ENCODE data around the gene ZBTB48. TPM values are rescaled to one million over a fixed set of nuclear protein-coding genes. Genes with fewer than 3 reads are reported as not detected.

The ZBTB48 gene
- total RNA-seq, 1 donor from 2014 or later: 106 TPM

DNA sequence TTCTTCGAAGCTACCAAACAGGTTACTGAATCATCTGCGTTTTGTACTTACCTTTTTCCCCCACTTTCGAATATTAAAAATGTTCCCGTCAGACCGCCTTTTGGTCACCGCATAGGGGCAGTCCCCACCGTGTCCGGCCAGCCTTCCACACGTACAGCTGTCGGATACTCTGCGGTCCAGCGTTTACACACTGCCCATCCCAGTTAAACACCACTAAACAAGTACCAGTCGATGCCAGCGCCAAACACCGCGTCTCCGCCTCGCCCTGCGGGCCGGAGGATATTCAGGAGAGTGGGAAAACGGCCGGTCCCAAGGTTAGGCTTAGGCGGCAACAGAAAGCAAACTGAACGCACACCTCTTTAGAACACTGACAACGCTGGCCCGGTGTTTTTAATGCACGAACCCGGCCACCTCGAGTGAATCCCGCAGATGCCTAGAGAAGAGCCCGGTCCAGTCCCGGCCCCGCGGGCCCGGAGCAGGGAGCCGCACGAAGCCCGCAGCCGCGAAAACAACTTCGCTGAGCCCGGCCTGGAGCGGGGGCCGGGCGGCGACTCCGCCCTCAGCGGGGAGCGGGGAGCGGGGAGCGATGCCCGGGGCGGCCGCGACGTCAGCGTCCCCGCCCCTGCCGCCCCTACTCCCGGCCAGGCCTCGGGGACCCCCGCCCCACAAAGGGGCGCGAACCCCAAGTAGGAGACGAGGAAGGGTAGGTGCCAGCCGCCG, 33.0 kb downstream of the ZBTB48 start:
- peak overlapping the region; percentile 94 to 98 for H3K27ac ChIP-seq
- DNase-seq (ENCODE audit: low spot score in 2 of 2): no peak
- no peaks in the 10 kb centered on the region for H3K27me3 ChIP-seq
- no peaks in the 10 kb centered on the region for H3K9me3 ChIP-seq
- H3K4me3 ChIP-seq: peak overlapping the region; percentile 83 to 100
- TF ChIP-seq, protein P1, sequence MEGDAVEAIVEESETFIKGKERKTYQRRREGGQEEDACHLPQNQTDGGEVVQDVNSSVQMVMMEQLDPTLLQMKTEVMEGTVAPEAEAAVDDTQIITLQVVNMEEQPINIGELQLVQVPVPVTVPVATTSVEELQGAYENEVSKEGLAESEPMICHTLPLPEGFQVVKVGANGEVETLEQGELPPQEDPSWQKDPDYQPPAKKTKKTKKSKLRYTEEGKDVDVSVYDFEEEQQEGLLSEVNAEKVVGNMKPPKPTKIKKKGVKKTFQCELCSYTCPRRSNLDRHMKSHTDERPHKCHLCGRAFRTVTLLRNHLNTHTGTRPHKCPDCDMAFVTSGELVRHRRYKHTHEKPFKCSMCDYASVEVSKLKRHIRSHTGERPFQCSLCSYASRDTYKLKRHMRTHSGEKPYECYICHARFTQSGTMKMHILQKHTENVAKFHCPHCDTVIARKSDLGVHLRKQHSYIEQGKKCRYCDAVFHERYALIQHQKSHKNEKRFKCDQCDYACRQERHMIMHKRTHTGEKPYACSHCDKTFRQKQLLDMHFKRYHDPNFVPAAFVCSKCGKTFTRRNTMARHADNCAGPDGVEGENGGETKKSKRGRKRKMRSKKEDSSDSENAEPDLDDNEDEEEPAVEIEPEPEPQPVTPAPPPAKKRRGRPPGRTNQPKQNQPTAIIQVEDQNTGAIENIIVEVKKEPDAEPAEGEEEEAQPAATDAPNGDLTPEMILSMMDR (IDR thresholded peaks at IDR 0.05): peak in 1 of 3 experiments; percentile 28
- H3K36me3 ChIP-seq: peaks cover 0 to 3% of the 10 kb centered on the region in 2 donors
- intact Hi-C loops (cut with DNase I): loop anchor here (1.0 kb wide), 3 partner anchors 8 to 34 kb away; partner anchors contain the start of gene ZBTB48
- H3K4me1 ChIP-seq: peaks cover 4 to 29% of the 10 kb centered on the region in 2 donors

DNA sequence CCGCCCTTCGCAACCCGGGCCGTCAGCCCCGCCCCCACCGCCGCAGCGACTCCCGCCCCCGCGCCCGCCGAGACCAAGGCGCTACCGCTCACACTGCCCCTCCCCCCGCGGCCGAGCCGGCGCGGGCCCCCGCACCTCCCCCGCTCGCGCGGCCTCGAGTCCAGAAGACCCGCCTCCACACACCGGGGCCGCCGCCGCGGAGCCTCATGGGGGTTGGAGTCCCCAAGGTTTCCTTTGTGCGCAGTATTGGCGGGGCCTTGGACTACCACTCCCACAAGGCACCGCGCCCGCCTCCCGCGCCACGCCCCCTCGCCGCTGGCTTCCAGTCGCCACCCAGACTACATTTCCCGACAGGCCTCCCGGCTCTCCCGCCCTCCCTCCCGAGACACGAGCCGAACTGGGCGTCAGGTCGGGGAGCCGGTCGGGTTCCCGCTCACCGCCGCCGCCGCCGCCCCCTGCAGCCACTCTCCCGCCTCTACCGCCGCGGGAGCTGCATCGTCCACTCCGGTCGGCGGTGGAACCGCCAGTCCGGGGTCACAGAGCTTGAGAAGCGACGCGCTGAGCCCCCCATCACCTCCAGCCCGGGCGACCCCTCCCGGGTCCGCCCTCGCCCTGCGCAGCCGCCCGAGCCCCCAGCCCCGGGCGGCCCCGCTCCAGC, 33.7 kb downstream of the ZBTB48 start, which contains the start of gene PHF13:
TSS of gene PHF13 (plus strand) at position 371 of the 658 bp plus-strand sequence. CDS start 336 bp downstream, outside the sequence.
- Histone ChIP-seq H3K36me3 (peaks cover 0 to 6% of the 10 kb centered on the region in 2 donors), H3K27me3 (no peaks in the 10 kb centered on the region), H3K4me3 (peak within 1 kb of the TSS; percentile 94 to 100), H3K9me3 (no peaks in the 10 kb centered on the region), H3K27ac (peak within 1 kb of the TSS; percentile 97 to 98), H3K4me1 (peaks cover 4 to 29% of the 10 kb centered on the region in 2 donors)
- TF ChIP-seq, protein P1 (IDR thresholded peaks at IDR 0.05): no peak
- DNase-seq (ENCODE audit: low spot score in 2 of 2): peak; percentile 98 to 100
- intact Hi-C loops (cut with DNase I): loop anchor here (1.0 kb wide), 3 partner anchors 9 to 34 kb away; partner anchors contain the start of gene ZBTB48

DNA sequence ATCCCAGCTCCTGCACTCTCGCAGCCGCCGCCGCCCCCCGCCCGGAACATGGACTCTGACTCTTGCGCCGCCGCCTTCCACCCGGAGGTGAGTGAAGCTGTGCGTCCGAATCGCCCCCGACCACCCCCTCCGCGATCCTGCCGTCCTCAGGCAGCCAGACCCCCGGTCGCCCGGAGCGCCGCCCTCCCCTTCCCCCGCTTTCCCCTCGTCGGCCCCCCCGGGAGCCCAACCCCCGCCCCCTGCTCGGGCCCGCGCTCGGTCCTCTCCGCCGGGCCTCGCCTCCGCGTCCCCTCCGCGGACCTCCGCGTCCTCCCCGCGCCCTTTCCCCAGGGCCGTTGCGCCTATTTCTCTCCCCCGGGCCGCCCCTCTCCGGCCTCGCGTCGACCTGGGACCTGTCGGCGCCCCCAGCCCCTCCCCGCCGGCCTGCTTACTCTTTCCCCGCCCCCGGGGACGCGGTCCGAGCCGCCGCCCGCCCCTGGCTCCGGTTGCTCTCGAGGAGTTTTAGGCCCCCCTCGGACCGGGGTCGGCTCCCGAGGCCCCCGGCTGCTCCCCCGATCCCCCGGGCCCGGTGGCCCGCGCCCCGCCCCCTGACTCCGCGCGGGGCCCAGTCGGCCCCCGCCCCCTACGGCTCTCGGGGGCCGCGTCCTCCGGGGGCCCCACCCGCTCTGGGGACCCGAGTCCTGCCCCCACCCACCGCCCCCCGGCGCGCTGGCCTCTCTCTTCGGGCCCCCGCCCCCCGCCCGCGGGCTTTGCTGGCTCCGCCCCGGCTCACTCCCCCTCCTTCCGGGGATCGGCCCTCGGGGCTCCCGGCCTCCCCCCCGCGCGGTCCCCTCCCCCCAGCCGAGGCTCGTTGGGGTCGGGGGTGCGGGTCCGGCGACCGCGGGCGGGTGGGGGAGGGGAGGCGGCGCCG, 34.5 kb downstream of the ZBTB48 start:
- Histone ChIP-seq H3K36me3 (peaks cover 3 to 8% of the 10 kb centered on the region in 2 donors), H3K27me3 (no peaks in the 10 kb centered on the region), H3K9me3 (no peaks in the 10 kb centered on the region), H3K27ac (peak overlapping the region; percentile 97 to 98), H3K4me1 (peaks cover 4 to 26% of the 10 kb centered on the region in 2 donors), H3K4me3 (peak overlapping the region; percentile 94 to 100)
- intact Hi-C loops (cut with DNase I): no loop called here
- TF ChIP-seq, protein P1 (IDR thresholded peaks at IDR 0.05): no peak
- no peak for DNase-seq (ENCODE audit: low spot score in 2 of 2)

DNA sequence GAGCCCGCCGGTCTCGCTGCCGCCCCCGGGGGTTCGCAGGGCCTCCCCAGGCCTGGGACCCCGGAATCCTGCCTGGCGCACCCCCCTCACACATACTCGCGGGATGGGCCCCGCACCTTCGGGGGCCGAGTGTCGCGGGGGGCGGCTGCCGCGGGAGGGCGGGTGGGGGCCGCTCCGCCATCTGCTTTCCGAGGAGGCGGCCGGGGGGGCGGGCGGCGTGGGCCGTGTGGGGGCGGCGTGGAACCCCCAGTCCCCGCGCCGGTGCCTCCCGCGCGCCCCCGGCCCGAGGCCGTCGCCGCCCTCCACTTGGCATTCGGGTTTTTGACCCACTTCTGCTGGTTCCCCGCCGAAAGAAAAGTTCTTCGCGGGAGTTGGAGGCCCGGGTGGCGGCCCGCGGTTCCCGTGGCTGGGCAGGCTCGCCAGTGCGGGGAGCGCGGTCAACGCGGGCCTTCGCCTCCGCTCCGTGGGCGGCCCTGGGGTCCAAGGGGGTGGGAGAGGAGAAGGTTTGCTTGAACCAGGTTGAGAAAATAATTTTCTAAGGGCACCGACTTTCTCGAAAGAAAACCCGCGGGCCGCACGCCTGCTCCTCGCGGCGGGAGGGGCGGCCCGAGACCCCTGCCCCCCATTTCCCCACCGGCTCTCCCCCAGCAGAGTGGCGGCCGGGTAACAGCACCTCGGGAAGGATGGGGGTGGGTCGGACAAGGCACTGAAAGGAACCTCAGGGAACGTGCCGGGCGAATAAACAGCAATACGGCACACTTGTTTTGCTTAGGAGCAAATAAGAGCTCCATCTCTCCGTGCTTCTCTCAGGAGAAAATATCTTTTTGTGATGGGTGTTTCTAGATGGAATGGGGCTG, 35.4 kb downstream of the ZBTB48 start:
- DNase-seq (ENCODE audit: low spot score in 2 of 2): no peak
- no peaks in the 10 kb centered on the region for H3K27me3 ChIP-seq

More for the DNA sequence above, 35.4 kb downstream of the ZBTB48 start:
- Histone ChIP-seq H3K27ac (peak overlapping the region; percentile 97 to 98), H3K36me3 (peaks cover 11 to 16% of the 10 kb centered on the region in 2 donors), H3K4me1 (peaks cover 4 to 18% of the 10 kb centered on the region in 2 donors), H3K9me3 (no peaks in the 10 kb centered on the region), H3K4me3 (peak overlapping the region; percentile 94 to 100)
- TF ChIP-seq, protein P1 (IDR thresholded peaks at IDR 0.05): no peak
- intact Hi-C loops (cut with DNase I): no loop called here

Data from ascending aorta (tissue), 2 donors.